Measurements from ENCODE around the gene PDZD2. TPM values are rescaled to one million over a fixed set of nuclear protein-coding genes. Genes with fewer than 3 reads are reported as not detected.

PDZD2 gene
- total RNA-seq, 4 donors from 2014 or later = 10.2 to 15.0 (median 12.2) TPM

DNA sequence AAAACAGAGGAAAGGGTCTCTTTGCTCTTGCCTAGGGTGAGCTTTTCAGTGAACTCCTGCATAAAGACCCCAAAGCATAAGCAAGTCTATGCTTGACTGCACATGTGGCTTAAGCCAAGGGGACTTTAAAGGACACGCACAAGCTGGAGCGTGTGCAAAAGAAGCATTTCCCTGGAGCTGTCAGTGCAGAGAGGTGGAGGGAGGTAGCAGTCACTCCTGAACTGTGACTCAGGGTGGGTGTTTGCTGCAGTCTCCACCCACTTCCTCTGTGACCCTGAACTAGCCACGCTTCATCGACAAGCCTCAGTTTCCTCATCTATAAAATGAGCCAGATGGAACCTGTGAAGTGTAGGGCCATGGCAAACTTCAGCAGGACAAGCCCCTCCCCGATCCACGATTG is 72.4 kb downstream of the PDZD2 start:
- Histone ChIP-seq H3K27me3 (no peaks in the 10 kb centered on the region), H3K4me3 (no peak overlapping the region), H3K4me1 (peaks cover 0 to 10% (median 0%) of the 10 kb centered on the region in 4 donors), H3K9me3 (no peaks in the 10 kb centered on the region), H3K27ac (replicated peaks in 1 of 4) (no peak overlapping the region), H3K36me3 (no peaks in the 10 kb centered on the region)
- DNase-seq (ENCODE audit: extremely low spot score) = no peak
- intact Hi-C loops (cut with DNase I) = no loop called here
- no peak for TF ChIP-seq POLR2AphosphoS5 (IDR thresholded peaks at IDR 0.05)
- no peak for TF ChIP-seq EP300 (IDR thresholded peaks at IDR 0.05)
- TF ChIP-seq, protein P1, sequence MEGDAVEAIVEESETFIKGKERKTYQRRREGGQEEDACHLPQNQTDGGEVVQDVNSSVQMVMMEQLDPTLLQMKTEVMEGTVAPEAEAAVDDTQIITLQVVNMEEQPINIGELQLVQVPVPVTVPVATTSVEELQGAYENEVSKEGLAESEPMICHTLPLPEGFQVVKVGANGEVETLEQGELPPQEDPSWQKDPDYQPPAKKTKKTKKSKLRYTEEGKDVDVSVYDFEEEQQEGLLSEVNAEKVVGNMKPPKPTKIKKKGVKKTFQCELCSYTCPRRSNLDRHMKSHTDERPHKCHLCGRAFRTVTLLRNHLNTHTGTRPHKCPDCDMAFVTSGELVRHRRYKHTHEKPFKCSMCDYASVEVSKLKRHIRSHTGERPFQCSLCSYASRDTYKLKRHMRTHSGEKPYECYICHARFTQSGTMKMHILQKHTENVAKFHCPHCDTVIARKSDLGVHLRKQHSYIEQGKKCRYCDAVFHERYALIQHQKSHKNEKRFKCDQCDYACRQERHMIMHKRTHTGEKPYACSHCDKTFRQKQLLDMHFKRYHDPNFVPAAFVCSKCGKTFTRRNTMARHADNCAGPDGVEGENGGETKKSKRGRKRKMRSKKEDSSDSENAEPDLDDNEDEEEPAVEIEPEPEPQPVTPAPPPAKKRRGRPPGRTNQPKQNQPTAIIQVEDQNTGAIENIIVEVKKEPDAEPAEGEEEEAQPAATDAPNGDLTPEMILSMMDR (IDR thresholded peaks at IDR 0.05) = no peak
- no peak for TF ChIP-seq POLR2A (IDR thresholded peaks at IDR 0.05; ENCODE audit: low read depth)
- WGBS = 70% methylated on average over 5 of the region's 6 CpGs

- Histone ChIP-seq H3K36me3 (no peaks in the 10 kb centered on the region), H3K27me3 (no peaks in the 10 kb centered on the region), H3K4me1 (peaks cover 0 to 10% (median 0%) of the 10 kb centered on the region in 4 donors), H3K27ac (replicated peaks in 1 of 4) (no peak overlapping the region), H3K4me3 (no peak overlapping the region), H3K9me3 (no peaks in the 10 kb centered on the region)
- no peak for DNase-seq (ENCODE audit: extremely low spot score)
- 70% methylated on average over 8 of the region's 10 CpGs for WGBS
- TF ChIP-seq EP300 (IDR thresholded peaks at IDR 0.05) = no peak
- TF ChIP-seq, protein P1 (IDR thresholded peaks at IDR 0.05) = no peak
- no peak for TF ChIP-seq POLR2A (IDR thresholded peaks at IDR 0.05; ENCODE audit: low read depth)
- TF ChIP-seq POLR2AphosphoS5 (IDR thresholded peaks at IDR 0.05) = no peak
- intact Hi-C loops (cut with DNase I) = no loop called here
These were observed 73.1 kb downstream of the PDZD2 start for GRCh38 chr5:31711935-31712592.

DNA sequence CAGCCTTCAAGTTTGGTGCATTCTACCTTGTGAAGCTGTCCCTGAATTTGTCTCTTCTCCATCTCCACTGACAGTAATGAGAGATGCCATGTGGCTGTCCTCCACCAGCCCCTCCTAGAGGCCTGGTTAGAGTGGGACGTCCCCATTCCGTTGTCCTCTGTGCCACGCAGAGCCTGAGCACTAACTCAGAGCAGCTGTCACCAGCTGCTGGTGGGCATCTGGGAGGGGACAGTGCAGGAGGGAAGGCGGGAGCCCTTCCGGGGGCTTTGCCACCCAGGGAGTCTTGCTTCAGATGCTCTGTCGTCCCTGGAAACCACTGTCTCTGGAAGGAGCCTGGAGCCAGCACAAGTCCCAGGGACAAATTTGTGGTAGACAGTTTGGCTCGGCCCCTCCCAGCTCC is 78.6 kb downstream of the PDZD2 start:
- intact Hi-C loops (cut with DNase I) = no loop called here
- no peak overlapping the region for H3K27ac ChIP-seq (replicated peaks in 1 of 4)
- 71% methylated on average over 2 of the region's 7 CpGs for WGBS

GRCh38 chr5:31720004-31720403 is 81.1 kb downstream of the PDZD2 start:
- DNase-seq (ENCODE audit: extremely low spot score) = no peak
- WGBS = 71% methylated on average over 1 of the region's 1 CpG
- H3K9me3 ChIP-seq = no peaks in the 10 kb centered on the region
- no peak overlapping the region for H3K27ac ChIP-seq (replicated peaks in 1 of 4)
- TF ChIP-seq EP300 (IDR thresholded peaks at IDR 0.05) = no peak
- TF ChIP-seq, protein P1 (IDR thresholded peaks at IDR 0.05) = no peak
- no peak for TF ChIP-seq POLR2A (IDR thresholded peaks at IDR 0.05; ENCODE audit: low read depth)
- TF ChIP-seq POLR2AphosphoS5 (IDR thresholded peaks at IDR 0.05) = no peak
- H3K27me3 ChIP-seq = no peaks in the 10 kb centered on the region
- H3K4me1 ChIP-seq = no peaks in the 10 kb centered on the region
- no peak overlapping the region for H3K4me3 ChIP-seq
- intact Hi-C loops (cut with DNase I) = no loop called here
- no peaks in the 10 kb centered on the region for H3K36me3 ChIP-seq

More for the DNA sequence above, 78.6 kb downstream of the PDZD2 start:
- Histone ChIP-seq H3K27me3 (no peaks in the 10 kb centered on the region), H3K4me3 (no peak overlapping the region), H3K4me1 (no peaks in the 10 kb centered on the region), H3K9me3 (no peaks in the 10 kb centered on the region), H3K36me3 (no peaks in the 10 kb centered on the region)
- TF ChIP-seq, protein P1 (IDR thresholded peaks at IDR 0.05) = no peak
- TF ChIP-seq EP300 (IDR thresholded peaks at IDR 0.05) (no peak), POLR2AphosphoS5 (IDR thresholded peaks at IDR 0.05) (no peak), POLR2A (IDR thresholded peaks at IDR 0.05; ENCODE audit: low read depth) (no peak)
- DNase-seq (ENCODE audit: extremely low spot score) = no peak

Measured in esophagus muscularis mucosa (tissue), 4 donors.